ENCODE results near the gene SREBF2.
A peak's percentile ranks its signal among the peaks of the same experiment; 100 is the strongest.

The SREBF2 gene

DNA sequence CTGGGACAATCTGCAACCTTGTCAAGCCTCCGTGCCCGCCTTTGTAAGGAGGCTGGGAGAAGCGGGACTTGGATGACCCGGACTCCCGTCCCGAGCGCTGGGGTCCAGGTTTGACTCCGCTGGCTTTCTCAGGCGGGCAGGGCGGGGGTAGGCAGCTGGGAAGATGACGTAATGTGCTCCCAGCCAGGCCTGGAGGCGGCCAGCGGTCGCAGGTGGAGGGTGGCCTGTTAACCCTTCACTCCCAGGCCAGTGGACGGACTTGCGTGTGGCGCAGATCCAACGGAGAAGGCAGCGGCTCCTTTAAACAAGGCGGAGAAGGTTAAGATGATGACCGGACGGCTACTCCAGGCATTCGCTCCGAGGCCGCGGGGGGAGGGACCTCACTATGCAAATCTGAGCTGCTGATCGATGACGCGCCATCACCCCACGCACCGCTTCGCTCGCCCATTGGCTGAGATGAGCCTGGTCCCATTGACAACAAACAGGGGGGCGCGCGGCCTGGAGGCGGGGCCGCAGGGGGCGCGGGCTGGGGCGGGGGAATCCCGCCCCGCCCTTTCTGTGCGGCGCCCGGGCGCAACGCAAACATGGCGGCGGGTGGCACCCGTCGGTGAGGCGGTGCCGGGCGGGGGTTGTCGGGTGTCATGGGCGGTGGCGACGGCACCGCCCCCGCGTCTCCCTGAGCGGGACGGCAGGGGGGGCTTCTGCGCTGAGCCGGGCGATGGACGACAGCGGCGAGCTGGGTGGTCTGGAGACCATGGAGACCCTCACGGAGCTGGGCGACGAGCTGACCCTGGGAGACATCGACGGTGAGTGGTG, at the start of gene SREBF2:
SREBF2 (plus strand) TSS at position 553 of the 816 bp plus-strand sequence; CDS start at position 719, 166 bp downstream.
- peak; percentile 99 for DNase-seq

DNA sequence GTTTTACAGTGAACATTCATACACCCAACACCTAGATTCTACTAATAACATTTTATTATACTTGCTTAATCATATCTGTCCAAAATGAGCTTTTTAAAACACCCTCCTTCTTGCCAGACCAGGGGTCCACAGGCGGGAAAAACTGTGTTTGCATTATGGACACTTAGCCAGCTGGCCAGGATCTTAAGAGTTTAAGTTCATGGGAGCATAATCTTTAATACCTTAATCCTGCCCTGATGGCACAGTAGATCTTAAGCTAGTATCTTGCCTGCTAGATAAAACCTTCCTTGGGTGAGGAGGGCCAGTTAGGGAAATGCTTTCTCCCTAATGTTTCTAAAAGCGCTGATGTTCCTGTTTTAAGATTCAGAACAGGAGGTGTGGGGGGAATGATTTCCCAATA, 45.6 kb upstream of the SREBF2 start:
- no peak for DNase-seq

DNA sequence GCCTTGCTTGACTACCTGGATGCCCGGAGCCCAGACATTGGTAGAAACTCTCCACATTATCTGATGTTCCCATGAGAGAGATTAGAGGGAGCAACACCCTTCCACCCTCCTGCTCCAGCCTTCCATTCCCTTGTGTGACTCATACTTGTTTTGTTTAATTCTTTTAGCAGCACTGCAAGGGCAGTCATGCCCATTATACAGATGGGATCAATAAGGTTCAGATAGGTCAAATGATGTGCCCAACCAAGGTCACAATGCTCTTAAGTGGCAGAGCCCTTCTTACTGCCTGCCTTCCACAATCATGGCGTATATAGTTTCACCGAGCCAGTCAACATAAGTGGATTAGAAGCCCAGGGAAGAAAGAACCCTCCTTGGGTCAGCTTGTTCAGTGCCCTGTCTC, 39.0 kb upstream of the SREBF2 start:
- DNase-seq, result no peak

DNA sequence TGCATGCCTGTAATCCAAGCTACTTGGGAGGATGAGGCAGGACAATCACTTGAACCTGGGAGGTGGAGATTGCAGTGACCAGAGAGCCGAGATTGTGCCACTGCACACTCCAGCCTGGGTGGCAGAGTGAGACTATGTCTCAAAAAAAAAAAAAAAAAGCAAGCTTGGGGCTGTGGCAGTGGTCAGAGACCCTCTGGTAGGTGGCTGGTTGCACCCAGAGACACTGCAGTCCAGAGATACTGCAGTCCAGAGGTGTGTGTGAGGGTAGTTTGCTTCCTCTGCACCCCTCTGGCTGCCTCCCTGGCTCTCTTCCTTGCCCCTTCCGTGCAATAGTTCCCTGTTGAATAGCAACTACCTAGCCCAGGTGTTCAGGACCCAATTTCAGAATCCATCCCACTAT, 34.2 kb upstream of the SREBF2 start:
- DNase-seq, result no peak

DNA sequence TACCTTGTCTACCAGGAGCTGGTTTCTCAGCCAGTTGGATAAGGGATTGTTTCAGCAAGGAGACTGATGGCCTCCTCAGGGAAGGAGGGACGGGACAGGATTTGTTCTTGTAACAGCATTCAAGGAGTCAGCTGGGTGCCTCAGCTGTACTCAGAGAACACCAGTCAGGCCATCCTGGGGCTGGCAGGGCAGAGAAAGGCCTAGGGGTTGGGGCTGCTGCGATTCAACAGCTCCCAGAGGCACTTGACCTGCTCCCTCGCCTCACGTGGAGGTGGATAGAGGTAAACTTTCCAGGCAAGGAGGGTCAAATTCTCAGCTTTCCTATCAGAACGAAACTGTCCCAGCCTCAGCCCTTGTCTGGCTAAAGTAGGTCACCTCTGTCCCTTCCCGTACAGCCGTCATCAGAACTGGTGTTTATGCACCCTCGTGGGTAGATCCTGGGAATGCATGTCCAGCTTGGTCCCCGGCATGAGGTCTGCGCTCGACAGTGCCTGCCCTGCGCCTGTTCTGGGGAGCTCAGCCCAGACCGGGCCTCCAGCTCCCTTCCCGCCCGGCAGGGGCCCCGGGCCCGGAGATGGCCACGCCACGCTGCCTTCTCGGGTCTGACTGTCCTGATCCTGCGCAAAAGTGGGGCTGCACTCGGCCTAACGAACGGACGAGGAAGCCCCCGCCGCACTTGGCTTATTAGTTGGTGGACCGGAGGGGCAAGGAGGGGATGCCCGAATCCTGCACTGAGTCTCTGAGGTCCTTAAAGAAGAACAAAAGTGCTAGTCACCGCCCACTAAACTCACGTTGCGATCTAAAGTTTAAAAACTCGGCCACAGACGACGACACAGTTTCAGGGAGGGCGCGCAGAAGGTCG, 33.2 kb upstream of the SREBF2 start:
- DNase-seq, result no peak

DNA sequence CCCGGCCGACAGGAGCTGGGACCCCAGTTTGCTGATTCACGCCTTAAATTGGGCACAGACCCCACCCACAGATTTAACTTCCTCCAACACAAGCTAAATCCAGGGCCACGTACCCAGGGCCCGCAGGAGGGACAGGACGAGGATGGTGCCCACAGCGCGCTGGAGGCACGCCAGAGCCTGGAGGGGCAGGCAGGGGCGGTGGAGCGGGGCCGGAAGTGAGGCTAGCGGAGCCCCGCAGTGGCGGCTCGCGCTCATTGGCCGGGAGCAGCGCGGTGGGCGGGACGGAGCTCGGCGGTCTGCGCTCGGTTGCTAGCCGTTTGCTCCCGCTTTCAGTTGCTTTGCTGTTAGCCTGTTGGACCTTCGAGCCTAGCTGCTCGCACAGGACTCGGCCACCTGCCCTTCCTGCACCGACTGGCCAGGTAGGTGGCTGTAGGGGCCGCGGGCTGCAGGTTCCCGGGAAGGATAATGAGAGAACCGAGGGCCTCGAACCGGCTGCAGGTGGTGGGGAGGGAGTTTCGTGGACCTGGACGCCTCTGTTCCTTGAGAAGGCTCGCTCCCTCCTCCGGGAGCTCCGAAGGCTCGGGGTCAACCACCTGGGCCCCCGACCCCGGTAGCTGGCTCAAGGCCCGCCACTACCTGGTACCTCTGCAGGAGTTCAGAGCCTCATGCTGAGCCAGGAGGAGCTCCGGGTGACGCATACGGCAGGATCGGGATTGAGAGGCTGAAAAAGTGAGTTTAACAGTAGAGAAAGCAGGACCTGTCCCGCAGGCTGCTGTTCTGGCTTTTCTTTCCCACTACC, 32.4 kb upstream of the SREBF2 start, which contains the start of gene CCDC134:
CCDC134 (plus strand) TSS at position 332 of the 799 bp plus-strand sequence. CDS start 8,212 bp downstream, outside the sequence.
- DNase-seq, result peak; percentile 84 to 87

DNA sequence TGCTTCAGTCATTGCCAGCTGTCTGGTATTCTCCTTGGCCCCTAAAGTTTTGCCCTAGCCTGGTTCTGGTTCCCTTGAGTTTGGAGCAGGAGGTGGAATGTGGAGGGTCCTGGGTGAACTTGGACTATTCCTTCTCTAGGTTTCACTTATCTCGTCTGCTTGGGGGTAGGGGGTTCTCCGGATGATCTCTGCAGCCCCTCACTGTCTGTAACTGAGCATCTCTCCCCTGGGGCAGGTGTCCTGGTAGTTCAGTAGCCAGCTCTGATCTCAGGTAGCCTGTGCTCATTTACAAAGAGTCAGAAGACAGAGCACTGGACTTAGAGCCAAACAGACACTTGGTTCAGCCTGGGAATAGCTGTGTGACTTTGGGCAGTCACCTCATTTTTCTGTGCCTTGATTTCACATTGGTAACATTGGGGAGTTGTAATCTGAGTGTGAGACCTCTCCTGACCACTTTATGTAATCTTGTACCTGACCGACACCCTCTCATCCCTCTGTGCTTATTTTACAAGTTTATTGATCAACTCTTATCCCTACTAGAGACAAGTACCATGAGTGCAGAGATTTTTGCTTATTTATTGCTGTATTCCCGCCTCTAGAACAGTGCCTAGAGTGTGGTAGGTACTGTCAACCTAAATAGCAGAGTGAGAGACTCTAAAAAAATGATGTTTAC, 31.6 kb upstream of the SREBF2 start:
- DNase-seq, result no peak

DNA sequence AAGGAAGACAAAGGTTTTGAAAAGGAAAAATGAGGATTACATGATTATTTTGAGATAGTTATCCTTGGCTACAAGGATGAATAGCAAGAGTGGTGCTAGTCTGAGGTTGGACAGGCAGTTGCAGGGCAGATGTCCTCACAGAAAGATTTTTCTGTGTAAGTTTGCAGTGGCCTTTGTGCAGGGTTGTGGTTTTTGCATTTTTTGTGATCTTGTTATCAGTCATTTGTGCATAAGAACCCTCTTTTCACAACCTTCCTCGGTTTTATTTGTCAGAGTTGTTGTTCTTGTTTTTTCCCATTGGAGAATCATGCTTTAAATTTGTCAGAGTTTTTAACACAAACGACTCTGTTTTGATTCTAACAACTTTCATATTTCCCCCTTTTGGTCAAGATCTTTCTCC, 31.0 kb upstream of the SREBF2 start:
- DNase-seq, result no peak

DNA sequence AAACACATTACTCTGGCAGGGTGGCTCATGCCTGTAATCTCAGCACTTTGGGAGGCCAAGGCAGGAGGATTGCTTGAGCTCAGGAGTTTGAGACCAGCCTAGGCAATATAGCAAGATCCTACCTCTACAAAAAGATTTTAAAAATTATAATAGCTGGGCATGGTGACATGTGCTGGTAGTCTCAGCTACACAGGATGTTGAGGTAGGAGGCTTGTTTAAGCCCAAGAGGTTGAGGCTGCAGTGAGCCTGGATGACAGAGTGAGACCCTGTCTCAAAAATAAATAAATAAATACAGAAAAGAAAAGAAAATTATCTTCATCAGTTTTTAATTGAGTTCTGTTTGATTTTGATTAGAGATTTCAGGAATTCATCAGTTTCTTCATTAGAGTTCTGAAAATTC, 27.3 kb upstream of the SREBF2 start:
- DNase-seq, result no peak

DNA sequence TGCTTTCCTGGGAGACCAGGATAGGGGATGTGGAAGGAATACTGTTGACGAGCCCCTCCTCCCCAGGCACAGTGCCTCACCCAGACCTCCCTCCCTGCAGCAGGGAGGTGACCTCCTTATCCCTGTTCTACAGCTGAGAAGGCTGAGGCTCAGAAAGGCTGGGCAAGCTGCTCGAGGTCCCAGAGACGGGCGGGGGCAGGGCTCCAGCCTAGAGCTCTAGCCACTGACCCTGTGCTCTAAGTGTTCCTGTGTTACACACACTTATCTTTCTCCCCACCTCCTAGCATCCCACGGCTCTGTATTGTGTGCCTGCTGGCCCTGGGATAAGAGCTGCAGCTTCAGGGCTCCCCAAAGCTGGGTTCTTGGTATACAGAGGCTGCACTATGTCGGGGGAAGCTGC, 24.5 kb upstream of the SREBF2 start:
- no peak for DNase-seq

DNA sequence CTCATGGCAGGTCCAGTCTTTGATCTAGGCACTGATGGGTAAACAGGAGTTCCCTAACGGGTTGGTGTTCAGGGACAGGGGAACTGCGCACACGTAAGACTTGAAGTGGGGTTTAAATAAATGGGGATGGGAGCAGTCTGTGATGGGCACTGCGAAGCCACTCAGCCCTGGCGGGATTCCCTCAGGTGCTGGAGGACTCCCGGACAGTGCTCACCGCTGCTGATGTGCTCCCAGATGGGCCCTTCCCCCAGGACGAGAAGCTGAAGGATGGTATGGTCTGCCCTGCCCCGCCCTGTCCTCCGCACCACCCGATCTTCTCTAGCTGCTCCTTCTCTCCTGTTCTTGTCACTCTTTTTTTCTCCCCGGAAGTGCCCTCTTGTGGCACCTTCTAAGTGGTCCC, 22.9 kb upstream of the SREBF2 start:
- no peak for DNase-seq

DNA sequence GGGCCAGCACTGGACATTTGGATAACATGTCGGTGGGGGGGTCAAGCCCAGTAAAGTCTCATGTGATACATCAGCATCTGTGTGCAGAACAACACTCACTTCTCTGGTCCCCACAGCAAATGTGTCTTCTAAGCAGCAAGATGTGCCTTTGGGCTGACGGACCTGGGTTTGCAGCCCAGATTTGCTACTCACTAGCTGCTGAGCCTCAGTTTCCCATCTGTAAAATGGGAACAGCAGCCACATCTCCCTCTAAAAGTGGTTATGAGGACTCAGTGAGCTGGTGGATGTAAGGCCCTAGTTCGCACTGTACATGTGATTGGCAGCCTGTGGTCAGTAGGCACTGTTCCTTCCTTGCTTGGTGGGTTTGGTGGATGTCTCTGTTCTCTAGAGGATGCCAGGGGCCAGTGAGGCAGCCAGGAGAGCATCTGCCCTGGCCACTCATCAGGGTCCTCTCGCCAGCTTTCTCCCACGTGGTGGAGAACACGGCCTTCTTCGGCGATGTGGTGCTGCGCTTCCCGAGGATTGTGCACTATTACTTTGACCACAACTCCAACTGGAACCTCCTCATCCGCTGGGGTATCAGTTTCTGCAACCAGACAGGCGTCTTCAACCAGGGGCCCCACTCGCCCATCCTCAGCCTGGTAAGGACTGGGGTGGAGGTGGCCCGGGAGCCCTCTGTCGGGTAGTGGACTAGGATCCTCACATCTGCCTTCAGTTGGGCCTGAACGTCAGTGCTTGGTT, 19.9 kb upstream of the SREBF2 start:
- no peak for DNase-seq

DNA sequence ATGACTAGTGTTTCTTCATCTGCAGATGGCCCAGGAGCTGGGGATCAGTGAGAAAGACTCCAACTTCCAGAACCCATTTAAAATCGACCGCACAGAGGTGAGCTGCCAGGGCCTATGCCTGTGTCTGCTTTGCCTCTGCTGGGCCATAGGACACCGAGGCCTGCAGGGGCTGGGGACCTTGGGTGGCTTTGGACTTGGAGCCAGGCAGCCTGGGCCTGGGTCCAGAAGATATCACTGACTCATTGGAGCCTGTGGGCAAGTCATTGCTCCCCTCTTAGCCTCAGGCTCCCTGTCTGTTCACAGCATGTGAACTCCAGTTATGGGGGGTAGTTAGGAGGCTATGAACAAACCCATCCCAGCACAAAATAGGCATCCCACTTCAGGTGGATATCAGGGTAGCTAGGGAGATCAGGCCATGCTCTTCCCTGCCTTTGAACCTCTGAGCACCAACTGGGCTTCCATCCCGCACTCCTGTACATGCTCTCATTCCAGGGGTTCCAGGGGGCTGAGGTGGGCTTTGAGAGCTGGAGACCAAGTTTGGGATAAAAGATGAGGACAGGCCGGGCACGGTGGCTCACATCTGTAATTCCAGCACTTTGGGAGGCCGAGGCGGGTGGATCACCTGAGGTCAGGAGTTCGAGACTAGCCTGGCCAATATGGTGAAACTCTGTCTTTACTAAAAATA, 19.0 kb upstream of the SREBF2 start:
- no peak for DNase-seq

DNA sequence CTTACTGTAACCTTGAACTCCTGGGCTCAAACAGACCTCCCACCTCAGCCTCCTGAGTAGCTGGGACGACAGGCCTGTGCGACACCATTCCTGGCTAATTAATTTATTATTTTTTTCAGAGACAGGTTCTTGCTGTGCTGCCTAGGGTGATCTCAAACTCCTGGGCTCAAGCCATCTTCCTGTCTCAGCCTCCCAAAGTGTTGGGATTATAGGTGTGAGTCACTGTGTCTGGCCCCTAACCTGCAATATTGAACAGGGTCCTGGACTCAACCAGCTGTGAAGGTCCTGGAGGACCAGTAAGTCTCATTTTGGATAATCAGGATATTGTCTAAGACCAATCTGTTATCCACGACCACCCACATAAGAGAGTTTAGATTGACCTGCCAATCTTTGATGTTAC, 17.2 kb upstream of the SREBF2 start:
- DNase-seq, result no peak

DNA sequence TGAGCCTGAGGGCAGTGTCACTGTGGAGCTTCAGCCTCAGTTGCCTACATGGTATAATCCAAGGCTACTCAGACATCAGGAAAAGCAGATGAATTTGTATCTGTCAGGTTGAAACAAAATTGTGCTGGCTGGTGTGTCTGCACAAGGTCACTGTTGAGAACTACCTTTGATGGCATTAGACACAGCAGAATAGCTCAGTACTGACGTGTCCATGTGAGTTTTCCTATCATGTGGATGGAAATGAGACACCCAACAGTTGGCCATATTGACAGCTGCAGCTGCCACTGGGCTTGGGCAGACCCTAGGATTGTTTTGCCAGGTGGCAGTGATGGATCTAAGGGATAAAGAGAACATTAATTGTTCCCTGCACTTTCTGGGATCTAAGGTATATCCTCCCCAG, 16.7 kb upstream of the SREBF2 start:
- DNase-seq, result no peak

DNA sequence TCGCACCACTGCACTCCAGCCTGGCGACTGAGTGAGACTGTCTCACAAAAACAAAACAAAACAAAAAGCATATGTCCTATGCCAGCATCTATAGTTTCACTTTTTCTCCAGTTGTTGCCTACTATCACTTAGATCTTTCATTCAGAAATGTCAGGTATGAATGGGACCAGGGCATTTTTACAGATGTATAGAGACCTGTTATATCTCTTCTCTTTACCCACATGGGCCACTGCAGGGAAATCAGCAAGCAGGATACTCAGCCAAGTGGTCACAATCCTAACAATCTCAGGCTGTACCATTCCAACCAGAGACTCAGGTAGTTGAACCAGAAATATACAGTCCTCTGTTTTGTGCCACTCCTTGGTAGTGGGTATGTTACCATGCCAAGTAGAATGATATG, 16.0 kb upstream of the SREBF2 start:
- no peak for DNase-seq

DNA sequence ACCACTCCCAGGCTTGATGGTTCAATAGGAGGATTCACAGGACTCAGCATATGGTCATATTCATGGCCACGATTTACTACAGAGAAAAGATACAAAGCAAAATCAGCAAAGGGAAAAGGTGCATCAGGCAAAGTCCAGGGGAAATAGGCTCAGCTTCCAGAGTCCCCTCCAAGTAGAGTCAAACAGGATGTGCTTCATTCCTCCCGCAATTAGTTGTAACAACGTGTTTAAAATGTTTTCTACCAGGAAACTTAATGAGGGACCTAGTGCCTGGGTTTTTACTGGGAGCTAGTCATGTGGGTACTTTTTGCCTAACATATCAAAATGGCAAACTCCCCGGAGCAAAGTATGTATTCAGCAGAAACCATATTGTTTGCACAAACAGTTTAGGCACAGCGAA, 14.9 kb upstream of the SREBF2 start:
- DNase-seq, result no peak

DNA sequence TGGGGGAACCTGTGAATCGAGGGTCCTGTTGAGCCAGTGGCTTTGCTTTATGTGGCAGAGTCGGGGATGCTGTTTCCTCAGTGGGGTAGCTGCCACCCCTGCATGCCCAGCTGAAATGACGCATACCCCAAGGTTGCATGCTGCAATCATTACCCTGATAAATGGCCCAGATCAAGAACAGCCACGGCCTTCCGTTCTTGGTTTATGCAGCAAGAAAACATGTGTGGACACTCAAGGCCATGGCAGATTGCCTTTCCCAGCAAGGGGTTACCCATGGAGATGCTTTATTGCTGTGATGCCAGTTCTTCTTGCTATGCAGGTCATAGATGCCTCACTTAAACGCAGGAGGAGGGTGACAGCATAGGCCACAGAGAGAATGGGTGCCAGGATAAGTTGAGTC, 14.3 kb upstream of the SREBF2 start:
- no peak for DNase-seq

DNA sequence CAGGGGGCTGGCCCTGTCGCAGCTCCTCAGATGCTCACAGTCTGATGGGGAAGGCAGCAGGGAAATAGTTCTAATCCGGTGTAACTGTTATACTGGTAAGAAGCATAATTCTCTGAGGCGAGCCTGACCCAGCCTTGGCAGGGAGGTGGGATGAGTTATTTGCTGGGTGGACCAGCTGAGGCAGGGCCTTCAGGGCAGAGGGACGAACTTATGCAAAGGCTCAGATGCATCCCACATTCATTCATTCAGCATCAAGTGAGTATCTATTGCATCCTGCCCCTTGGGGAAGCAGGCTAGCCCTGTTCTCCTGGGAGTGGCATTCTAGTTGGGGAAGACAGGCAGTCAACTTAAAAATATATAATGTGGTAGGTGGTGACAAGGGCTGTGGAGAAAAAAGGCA, 13.6 kb upstream of the SREBF2 start:
- DNase-seq, result no peak

DNA sequence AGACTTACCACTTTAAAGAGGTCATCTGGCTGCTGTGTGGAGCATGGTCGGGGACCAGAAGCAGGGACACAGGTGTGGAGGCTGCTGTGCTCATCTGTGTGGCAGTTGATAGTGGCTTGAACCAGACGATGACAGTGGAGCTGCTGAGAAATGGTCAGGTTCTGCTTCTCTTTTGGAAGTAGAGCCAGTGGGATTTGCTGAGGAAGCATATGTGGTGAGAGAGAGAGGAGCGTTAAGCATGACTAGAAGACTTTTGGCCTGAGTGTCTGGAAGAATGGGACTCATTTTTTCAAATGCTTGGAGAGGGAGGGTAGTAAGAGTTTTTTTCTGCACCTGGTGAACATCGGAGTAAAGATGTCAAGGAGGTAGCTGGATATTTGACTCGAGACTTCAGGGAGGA, 12.5 kb upstream of the SREBF2 start:
- DNase-seq, result no peak
